ENCODE results near the gene TRAIP.
A peak's percentile ranks its signal among the peaks of the same experiment; 100 is the strongest.

The TRAIP gene

DNA sequence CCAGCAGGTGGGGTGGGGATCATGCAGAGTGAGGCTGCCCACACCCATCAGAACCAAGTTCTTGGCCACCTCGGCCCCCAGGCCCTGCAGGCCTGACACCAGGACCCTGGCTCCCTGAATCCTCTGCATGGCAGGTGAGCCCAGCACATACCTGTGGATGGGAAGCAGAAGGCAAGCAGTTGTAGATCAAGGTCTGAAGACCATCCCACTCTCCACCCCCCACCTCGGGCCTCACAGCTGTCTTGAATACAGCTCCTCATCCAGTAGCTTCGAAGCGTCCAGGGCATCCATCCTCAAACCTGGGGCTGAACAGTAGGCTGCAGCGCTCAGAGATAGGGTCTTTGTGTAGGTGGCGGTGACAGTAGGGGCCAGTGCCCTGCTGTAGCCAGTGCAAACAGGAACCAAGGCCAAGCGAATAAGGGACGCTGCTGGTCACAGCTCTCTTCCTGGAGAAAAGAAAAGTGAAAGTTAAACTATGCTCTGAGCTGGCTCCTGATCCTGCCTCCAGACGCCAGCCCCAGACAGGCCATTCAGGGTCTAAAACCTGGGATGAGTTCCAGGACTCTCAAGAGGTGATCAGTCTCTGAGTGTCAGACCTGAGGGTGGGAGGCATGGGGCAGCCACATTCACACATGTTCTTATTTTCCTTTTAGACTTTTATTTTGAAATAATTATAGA is 42.7 kb downstream of the TRAIP start, which contains the start of gene UBA7:
Gene UBA7 (minus strand): TSS at position 457 of the 678 bp plus-strand sequence. CDS start 166 bp downstream, at position 291.
- DNase-seq, result no peak

DNA sequence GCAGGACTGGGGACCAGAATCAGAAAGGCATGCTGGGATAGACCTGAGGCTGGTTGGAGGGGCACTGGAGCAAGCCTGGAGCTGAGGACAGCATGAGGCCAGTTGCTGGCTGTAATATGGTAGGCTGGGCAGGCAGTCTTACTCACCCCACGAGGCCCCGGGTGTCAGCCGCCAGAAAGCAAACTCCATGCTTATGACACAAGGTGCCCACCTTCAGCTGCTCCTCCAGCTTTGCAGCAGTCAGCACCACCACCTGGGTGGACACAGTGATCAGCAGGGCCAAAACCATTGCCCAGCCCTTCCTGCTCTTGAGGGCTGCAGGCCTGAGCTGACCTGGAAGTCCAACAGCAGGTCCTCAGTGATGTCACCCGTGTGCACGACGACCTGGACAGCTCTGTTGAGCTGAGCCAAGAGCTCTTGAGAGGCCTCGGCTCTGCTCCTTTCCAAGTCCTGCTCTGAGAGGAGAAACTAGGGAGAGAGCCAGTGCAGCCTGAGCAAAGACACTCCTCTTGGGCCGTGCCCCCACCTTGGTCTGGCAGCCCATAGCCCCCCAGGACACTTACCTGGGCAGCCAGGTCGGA is 43.4 kb downstream of the TRAIP start:
- DNase-seq, result no peak

DNA sequence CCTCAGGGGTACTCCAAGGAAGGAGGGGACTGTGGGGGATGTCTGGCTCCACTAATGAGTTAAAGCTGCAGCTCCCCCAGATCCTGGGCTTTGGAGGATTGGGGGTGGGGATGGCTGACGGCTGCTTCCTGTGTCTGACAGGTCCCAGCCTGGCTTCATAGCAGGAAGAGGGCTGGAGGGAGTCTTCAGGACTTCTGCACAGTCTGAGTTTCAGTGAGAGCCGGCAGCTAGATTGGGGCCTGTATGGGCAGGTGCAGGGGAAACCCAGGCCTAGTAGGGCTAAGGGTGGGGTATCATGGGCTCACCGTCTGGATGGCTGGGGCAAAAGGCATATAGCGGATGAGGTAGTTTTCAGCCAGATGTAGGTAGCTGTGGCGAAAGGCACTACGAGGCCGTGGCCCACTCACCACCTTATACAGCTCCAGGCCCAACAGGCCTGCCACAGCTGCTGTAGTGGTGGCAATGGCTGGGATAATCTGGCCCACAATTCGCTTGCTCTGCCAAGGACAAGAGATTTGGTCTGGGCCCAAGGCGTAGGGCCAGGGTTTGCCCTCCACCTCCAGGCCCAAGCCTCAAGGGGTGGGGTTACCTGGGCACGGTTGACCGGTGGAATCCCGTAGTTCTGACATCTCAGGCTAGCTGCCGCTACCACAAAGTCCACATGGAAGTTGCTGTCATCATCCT is 48.8 kb downstream of the TRAIP start:
- DNase-seq, result no peak

GRCh38 chr3:49806850-49807249 is 49.5 kb downstream of the TRAIP start:
- no peak for DNase-seq

DNA sequence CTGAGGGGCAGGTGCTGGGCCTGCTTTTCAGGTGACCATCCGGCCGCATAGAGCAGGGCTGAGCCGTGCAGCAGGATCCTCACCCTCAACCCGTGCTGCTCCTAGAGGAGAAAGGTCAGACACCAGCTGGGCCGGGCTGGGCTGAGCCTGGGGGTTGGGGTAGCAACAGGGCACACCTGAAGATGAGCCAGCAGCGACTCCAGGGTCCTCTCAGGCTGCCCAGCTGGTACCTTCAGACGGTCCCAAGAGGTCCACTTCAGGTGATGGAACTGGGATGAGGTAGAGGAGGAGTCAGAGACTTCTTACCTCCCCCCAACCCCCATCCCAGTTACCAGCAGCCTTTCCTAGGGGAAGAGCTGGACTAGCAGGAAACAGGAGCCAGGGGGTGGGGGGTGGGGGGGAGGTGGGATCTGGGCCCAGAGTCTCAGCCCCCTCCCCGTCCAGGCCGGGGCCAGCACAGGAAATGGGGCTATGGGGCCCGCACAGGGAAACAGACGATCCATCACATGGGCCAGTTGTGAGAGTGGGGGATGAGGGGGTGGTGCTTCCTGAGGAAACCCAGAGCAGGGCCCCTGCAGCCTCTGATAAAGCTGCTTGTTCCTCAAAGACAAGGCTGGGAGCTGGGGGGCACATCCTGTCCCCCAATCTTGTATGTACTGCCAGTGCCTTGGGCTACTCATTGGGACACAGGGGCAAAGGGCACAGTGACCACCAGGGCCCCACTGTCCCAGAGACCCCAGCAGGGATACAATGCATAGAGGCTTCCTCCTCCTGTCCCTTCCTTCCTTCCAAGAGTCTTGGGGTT is 50.3 kb downstream of the TRAIP start:
- no peak for DNase-seq

DNA sequence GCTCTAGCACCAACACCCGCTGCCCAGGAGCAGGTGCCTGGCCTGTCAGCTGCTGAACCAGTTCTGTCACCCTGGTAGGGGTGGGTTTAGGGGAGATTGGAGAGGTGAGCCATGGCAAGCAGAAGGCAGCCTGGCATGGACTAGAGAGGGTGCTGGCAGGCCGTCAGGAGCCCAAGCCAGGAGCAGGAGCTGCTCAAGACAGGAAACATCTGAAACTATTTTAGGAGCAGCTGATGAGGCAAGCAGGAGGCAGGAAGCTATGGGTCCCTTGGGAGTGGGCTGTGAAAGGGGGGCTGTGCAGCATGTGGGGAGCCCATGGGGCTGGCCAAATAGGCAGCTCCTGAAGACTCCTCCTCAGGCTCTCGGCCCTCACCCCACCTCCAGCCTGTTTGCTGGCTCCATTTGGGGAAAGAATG is 51.0 kb downstream of the TRAIP start:
- DNase-seq, result no peak

DNA sequence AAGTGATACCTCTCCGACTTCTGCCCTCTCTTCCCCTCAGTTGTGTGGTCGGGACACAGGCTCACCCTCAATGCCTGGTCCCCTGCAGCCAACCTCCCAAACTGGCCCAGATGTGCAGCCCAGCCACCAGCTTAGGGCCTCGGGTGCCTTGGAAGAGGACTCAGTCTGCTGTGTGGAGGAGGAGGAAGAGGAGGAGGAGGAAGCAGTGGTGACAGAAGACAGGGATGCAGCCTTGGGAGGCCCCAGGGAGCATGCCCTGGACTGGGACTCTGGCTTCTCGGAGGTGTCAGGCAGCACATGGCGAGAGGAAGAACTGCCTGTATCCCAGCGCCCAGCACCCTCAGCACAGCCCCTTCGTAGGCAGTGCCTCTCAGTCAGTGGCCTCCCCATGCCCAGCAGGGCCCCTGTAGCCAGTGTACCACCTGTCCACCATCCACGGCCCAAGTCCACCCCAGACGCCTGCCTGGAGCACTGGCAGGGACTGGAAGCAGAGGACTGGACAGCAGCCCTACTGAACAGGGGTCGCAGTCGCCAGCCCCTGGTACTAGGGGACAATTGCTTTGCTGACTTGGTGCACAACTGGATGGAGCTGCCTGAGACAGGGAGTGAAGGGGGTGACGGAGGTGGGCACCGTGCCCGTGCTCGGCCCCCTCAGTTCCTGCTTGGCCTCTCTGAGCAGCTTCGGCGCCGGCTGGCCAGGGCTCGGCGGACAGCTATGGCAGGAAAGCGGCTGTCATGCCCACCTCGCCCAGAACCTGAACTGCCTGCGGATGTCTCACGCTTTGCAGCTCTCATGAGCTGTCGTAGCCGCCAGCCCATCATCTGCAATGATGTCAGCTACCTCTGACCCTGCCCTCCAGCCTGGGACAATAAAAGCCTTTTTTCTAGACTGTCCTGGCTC is 52.0 kb downstream of the TRAIP start:
- no peak for DNase-seq

GRCh38 chr3:49803465-49804140 is 52.8 kb downstream of the TRAIP start:
- peak; percentile 21 for DNase-seq

DNA sequence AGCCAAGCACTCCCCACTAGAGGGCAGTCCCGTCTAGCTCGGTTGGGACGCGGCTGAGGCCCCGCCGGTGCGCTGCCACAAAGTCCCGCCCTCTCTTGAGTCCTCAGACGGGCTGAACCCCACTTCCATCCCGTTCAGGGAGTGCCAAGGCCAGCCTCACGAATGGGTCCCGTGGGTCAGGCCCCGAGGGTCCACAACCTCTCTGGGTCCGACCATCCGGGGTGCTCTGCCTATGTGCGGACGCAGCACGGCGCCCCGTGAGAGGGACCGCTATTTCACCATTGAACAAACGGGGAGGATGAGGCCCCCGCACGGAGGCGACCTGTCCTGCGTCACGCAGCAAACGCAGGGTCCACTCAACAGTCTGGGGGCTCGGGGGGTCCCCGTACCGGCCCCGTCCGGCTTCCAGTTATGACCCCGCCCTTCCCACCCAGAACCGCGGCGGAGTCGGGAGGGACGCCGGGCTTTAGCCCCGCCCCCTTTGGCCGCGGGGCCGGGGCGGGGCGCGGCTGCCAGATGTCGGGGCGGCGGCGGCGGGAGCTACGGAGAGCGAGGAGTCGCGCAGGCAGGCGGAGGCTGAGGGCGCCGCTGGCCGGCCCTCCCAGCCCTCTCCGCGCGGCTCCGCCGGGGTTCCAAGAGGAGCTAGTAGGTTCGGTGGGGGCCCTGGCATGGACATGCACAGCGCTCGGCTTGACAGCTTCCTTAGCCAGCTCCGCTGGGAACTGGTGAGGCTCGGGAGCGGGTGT is 53.5 kb downstream of the TRAIP start, which contains the start of gene INKA1:
Gene INKA1 (plus strand): TSS at position 543 of the 746 bp plus-strand sequence. CDS start 132 bp downstream, at position 675.
- peak; percentile 72 for DNase-seq

- no peak for DNase-seq
Observed at GRCh38 chr3:49801160-49801559, 55.2 kb downstream of the TRAIP start.

DNA sequence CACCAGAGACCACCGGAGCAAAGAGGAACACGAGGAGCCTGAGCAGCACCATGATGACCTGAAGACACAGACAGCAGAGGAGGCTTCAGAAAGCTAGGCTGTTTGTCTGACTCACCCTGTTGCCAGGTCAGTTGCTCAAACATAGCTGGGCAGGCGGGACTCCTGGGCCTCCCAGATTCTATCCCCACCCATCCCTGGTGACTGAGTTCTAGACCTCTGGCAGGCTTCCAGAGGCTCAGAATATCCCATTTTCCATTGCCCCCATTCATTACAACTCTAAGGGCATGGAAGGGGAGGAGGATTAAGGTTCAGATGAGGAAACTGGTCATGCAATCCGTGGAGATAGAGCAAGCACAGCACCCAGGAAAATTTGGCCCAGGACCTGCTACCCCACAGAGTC is 56.6 kb downstream of the TRAIP start, which contains the start of gene CDHR4:
Gene CDHR4 (minus strand): TSS at position 113 of the 400 bp plus-strand sequence. CDS start 61 bp downstream, at position 52.
- no peak for DNase-seq

GRCh38 chr3:49799105-49799504 is 57.3 kb downstream of the TRAIP start:
- no peak for DNase-seq

GRCh38 chr3:49794926-49795905 is 61.1 kb downstream of the TRAIP start:
- no peak for DNase-seq

GRCh38 chr3:49794431-49794830 is 61.9 kb downstream of the TRAIP start:
- no peak for DNase-seq

GRCh38 chr3:49793486-49794085 is 62.8 kb downstream of the TRAIP start:
- no peak for DNase-seq

GRCh38 chr3:49792371-49793150 is 63.8 kb downstream of the TRAIP start:
- DNase-seq, result no peak

DNA sequence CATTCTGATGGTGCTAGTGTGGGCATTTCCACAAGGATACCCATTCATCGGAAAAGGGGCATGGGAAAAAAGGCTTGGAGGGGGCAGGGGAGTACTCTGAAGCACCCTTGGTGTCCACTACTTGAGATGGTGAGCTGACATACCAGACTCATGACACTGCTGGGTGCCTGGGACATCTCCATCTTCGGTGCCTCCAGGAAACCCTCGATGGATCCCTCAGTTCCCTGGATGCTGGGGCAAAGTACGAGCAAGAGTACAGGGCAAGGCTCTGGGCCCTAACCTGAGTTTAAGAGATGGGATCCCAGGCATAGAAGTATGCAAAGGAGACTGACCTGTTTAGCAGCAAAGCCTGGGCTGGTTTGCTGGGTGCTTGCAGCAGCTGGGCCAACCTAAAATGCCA is 64.8 kb downstream of the TRAIP start:
- DNase-seq, result no peak

Measured in NCI-H146 (cell line).